HG02571 (cell line): ENCODE measurements around the gene PARP6.

Experiments
- ATAC-seq: cut with Tn5 transposase; IDR thresholded peaks from one replicate; pipeline ENCODE4 v1.9.1; 2021; ENCODE audit warnings: mild to moderate bottlenecking, moderate library complexity; ENCODE audit not compliant: unreplicated experiment

PARP6 gene

DNA sequence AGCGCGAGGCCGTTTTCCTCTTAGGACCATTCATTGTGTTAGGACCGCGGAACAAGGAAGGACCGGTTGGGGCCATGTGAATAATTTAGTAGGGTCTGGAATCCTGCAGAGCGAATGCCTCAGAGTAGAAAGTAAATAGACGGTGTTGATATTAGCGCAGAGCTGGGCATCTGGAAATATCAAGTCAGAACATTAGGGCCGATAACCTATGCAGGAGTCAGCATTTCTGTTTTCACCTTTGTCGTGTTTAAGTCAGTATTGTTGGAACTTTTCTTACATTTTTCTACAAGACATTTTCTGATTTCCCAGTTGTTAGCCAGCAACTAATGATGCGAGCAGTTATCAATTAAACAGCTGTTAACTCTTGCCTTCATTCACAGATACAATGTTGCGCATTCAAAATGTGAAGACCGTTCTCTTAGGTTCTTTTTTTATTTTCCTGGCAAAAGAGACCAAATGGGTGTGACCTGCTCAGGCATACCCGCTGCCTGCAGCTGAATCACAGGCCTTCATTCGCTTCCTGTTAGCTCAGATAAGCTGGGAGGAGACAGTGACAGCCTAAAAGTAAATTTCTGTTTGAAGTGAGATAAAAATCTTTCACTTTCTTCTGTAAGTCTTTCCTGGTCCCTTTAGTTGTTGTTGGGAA, 40.4 kb downstream of the PARP6 start:
- no peak for ATAC-seq

DNA sequence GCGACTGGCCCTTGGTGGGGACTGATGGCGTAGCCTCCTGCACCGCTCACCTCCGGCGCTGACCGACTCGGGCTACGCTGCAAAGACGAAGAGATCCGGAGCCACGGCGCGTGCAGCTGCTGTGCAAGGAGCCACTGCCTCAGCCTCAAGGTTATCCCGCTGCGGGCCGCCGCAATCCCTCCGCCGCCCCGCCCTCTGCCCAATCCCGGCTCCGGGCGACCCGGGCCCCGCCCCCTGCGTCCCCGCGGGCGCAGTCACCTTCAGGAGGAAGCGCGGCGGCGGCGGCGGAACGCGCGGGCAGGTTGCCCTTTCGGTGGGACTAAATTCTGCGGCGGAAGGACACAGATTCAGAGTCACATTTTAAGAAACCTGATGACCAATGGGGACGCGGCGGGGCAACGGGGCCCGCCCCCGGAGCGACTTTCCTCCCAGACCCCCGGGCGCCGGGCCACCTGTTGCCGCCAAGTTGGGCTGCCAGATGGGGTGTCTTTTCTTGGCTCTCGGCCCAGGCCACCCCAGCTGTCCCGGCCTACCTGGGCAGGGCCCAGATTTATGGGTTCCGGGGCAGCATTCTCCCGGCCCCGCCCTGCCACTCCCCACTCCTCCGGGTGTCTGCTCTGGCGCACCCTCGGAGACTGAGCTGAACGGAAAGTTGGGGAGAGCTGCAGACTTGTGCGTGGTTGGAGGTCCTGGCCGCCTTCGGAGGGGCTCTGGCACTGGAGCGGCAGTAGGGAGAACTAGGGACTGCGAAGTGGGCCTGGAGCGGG, 41.1 kb downstream of the PARP6 start, which contains the start of gene PKM:
Gene PKM, minus strand, starts transcription at position 125 of the 767 bp plus-strand sequence. CDS start 12,093 bp downstream, outside the sequence.
- ATAC-seq, result peak; percentile 33

DNA sequence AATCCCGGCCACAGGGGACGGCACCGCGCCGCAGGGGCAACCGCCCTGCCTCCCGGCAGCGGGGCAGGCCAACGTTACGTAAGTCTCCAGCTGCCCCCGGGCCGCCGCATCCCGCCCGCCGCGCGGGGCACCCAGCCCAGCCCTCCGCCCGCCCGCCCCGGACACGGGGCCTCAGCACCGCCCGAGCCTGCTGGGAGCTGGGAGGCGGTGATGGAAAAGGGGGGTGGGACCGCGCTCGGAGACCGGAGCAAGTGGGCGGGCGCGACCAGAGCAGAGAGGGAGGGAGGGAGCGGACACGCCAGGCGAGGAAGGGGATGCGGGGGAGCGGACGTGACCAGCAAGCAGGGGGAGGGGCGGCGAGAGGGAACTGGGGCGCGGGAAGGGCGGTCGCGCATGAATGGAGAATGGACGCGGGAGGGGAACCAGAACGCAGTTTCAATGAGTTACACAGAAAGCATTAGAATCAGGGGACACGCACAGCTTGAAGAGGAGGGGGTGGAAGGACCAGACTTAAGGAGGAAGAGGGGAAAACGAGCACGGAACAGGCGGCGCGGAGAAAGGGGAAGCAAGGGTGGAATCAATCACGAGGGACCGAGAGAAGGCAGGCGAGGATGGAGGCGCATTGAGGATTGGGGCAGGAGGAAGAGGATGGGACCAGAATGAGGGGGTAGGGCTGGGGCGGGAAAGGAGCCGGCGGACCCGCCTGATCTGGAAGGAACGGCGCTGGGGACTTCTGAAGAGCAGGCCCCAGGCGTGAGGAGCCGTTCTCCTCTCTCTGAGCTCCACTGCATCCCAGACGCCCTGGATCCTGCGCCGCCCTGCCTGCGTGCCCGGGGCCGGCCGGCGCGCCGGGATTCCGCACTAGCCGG, 41.9 kb downstream of the PARP6 start:
- ATAC-seq, result no peak

DNA sequence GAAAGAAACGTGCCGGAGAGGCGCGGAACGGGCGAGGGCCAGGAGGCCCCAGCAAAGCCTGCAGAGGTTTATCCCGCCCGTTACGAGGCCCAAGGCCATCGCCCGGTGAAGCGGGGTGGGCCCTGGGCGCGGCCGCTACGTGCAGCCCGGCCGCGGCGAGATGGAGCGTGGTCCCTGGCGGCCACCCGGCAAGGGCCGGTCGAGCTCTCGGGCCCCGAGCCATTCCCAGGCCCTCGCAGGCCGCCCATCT, 42.5 kb downstream of the PARP6 start:
- ATAC-seq, result no peak

DNA sequence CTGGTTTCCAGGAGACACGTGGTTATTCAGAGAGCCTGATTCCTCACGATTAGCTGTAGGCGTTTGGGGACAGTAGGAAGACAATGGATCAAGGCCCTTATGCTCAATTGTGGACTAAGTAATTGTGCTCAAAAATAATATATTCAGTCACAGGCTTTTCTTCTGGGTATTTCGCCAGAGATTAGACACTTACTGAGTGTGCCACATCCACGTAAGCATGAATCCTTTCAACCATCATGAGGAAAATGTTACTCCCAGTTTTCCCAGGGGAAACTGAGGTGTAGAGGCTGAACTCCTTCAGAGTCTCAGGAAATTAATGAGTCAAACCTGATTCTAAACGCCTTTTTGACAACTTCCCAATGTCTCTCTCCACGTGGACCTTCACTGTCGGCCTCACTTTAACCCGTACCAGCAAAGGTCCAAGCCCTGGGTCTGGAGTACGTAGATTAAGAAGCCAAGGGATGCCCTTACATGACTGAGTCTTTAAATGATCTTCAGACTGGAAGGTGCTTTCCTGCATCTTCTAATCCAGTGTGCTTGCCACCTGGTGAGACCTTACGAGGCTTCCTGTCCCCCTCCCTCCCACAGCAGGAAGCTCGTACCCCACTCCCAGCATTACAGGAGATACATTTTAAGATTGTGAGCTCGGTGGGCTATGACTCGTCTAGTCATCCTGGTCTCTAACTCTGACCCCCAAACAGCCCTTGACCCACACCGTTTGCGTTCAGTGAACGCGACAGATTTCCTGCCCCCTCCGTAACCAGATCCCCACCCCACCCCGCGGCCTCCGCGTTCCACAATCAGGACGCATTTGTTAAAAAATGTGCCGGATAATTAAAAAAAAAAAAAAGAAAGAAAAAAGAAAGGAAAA, 43.0 kb downstream of the PARP6 start:
- ATAC-seq, result no peak

DNA sequence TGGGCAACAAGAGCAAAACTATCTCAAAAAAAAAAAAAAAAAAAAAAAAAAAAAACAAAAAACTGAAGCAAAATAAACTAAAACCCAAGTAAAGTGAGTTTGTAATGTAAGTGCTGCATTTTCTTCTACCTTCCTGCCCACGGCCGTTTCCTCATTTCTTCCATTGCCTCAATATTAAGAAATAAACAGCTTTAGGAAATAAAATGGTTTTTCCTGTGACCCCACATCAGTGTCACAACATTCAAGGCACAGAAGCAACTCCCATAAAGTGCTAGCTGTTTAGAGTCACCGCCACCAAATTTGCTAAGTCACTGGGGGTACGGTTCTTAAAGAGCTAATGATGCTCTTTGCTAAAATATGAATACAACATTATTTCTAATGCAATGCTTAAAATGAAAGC, 44.6 kb downstream of the PARP6 start:
- no peak for ATAC-seq

DNA sequence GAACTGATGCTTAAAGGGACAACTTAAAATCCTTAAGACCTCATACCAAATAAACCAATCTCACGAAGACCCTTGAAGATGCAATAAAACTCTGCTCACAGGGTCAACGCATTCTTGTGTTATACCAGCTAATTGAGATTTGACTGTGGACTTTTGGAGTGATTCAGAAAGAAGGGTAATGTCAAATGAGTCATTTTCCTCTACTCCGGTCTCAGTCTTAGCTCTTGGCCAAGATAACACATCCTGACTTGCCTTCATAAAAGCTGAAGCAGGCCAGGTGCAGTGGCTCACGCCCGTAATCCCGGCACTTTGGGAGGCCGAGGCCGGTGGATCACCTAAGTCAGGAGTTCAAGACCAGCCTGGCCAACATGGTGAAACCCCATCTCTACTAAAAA, 45.2 kb downstream of the PARP6 start:
- no peak for ATAC-seq

DNA sequence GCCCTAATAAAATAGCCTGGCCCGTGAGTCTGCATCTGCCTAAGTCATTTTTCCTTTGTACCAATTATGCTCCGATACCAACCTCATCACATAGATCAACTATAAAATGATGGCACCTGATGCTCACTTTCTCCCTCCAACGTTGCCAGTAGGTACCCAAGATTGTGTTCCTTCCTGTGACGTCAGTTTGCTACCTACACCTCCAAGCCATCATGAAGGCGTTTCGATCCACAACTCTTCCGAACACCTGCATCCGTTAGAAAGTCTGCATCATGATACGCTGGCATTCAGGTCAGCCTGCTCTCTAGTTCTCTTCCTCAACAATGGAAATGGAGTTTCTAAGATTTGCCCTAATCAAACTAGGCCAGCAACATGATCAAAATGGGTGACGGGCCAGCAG, 49.1 kb downstream of the PARP6 start:
- no peak for ATAC-seq

DNA sequence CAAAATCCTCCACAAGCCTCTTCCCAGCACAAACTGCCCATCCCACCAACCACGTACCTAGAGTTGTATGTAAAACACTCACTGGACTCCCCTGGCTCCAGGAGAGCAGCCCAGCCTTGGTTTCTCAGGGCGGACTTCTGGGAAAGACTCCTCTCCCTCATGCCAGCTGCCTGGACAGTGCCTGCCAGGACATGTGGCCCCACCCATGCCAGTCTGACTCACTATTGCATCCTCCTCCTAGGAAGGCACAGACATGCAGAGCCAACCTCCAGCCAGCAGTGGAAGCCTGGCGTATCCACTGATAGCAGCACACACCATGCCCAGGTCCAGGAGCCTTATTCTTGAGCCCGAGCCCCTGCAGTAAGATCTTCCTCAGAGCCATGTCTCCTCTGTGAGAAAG, 50.0 kb downstream of the PARP6 start:
- ATAC-seq, result no peak

DNA sequence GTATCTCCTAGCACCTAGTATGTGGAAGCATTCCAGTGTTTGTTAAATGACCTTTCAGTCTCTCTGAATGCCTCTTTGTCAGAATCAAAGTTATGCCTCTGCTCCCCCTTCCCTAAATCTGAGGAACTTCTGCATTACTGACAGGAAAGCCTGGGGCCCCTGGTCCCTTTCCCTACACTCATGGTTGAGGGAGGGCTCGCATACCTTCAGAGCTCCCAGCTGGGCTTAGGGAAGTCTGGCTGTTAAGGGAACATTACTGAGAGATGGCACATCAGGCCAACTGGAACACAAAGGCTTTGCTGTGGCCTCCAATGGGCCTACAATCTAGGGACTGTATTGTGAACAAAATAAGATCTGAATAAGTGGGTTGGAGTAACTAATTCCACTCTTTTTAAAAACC, 51.7 kb downstream of the PARP6 start:
- no peak for ATAC-seq

DNA sequence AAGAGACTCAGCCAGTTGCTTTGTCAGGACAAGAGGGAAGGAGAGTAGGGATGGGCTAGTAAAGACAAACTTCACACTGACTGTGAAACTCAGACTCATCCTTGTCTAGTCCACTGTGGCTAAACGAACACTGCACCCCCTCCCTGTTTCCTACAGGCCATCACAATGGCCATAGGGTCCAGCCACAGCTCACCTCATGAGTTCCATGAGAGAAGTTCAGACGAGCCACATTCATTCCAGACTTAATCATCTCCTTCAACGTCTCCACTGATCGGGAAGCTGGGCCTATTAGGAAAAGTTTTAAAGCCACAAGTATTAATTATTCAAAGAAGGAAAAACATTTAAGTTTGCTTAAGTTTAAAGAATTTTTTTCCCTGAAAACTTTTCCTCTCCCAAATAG, 55.1 kb downstream of the PARP6 start:
- ATAC-seq, result no peak

DNA sequence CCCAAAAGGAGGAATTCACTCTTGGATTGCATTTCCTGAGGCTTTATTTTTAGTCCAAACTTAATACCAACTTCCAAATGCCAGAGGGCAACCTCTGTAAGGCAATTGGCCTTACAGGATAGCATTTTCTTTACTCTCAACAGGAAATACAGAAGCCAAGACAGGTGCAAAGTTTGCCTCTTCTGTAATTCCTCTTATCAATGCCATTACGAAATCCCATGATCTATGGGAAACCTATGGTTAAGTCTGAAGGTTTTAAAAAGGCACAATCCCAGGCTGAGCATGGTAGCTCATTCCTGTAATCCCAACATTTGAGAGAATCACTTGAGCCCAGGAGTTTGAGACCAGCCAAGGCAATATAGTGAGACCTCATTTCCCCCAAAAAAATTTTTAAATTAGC, 56.3 kb downstream of the PARP6 start:
- ATAC-seq, result no peak

DNA sequence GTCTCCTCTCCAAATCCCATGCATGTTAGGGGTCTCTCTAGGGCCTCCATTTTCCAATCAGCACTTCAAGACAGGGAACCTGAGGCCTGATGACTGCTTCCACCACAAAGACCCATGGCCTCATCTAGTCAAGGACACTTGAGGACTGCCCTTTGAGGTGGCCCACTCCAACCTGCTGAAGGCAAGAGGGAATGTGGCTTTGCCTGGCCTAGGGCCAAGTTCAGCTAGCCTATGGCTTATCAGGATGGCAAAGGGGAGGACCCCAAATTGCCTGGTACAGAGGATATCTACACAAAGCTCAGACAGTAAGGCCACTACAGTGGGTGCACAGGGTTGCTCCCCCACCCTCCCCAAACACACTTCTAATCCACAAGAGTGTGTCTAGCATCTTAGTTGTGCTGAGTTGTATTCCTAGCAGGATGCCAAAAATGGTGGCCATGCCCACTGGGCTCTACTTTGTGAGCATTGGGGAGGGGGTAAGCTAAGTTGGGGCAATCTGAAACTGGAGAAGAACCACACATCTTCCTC, 64.7 kb downstream of the PARP6 start:
- ATAC-seq, result no peak

DNA sequence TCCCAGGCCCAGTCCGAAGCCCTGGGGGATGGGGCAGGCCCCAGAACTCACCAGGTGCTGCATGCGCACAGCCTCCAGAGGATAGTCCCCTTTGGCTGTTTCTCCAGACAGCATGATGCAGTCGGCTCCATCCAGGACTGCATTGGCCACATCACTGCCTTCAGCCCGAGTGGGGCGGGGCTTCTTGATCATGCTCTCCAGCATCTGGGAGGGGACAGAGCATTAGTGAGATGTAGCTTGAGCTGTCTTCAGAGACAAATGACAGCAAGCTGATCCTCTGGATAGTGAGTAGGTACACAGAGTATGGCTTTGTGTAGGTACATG, 65.7 kb downstream of the PARP6 start:
- ATAC-seq, result no peak

DNA sequence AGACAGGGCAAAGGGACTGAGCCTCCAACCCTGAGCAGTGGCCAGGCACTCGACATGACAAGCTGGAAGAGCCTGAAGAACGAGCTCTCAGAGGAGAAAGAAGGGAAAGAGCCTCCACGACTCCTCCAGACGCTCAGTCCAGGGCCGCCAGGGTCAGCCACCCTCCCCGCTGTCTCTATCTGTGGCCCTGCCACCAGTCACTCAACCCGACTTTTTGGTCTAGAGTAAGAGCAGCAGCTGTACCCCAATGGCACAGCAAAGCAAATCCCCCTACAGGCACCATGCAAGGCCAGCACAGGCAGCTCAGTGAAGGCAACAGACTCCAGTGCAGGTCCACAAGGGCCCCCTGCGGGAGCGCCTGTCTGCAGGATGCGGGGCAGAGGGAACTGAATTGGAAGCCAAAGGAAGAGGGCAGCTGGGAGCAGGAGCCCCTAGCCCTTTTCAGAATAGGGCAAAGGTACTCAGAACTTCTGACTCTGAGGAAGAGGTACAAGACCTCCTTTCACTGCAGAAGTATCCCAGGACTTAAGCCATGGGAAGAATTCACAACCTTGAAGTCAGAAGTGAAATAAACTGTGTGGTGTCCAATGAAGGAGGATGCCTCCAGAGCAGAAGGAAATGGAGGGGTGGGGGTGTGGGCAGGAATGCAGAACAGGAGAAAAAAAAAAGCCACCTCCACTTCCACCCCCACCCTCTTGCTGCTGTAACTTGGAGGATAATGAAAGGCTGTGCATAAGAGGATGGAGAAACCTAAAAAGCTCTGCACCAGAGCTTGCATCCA, 66.3 kb downstream of the PARP6 start:
- ATAC-seq, result no peak

DNA sequence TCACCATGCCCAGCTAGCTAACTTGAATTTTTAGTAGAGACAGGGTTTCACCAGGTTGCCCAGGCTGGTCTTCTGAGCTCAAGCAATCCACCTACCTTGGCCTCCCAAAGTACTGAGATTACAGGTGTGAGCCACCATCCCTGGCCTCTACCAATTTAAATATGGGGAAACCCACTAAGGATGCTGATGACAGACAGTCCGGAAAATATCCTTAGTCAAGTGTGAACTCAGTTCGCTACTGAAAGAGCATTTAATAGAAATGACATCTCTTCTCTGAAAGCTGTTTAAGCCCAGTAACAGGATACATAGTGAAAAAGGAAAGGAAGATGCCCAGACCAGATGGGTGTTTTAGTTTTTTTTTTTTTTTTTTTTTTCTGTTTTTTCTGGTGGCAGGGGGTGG, 67.1 kb downstream of the PARP6 start:
- ATAC-seq, result no peak

DNA sequence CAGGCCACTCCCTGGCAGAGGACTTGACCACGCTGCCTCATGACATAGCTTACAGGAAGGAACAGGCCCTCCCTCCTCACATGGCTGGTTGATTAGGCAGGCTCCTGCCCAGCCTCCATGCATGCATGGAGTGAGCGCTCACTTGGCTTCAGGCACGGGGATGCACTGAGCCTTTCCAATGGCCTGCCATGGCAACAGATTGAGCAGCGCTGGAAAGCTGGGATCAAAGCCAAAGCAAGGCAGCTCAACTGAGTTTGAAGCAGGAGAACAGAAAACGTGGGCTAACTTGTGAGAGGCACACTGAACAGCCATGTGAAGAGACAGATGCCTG, 68.9 kb downstream of the PARP6 start:
- ATAC-seq, result no peak

DNA sequence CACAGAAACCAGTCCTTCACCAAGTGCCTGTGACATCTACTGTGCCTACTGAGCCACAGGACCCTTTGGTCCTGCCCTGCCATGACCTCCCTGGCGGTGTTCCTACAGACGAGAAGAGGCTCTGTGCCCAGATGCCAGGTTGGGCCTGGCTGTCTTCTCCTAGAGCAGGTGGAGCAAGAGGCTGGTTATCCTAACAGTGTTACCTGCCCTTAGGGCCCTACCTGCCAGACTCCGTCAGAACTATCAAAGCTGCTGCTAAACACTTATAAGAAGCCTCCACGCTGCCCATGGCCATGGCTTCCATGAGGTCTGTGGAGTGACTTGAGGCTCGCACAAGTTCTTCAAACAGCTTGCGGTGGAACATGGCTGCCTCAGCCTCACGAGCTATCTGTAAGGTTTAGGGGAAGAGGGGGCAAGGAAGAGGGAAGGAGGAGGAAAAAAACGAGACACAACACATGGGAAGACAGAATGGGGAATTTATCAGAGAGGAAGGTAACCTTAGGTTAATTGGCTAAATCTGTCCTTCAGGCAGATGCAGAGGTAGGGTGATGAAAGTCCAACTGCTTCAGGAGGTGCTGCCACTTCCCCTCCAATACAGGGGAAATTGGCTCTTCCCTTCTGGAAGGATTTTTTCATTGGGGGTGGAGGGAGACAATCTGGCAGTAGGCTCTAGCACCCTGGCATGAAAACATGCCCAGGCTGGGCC, 69.4 kb downstream of the PARP6 start:
- ATAC-seq, result no peak

DNA sequence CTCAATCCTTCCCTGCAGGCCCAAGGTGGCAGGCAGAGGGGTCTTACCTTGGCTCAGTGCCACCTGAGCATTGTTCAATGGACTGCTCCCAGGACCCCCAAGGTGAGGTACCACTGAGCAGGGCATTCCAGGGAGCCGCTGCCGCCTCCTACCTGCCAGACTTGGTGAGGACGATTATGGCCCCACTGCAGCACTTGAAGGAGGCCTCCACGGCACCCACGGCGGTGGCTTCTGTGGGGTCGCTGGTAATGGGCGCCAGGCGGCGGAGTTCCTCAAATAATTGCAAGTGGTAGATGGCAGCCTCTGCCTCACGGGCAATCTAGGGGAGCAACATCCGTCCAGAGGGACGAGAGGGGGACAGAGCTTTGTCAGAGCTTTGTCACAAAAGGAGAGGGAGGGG, 70.1 kb downstream of the PARP6 start:
- ATAC-seq, result no peak
